SKM-1 treated with dmso at 0.1 percent for 144 hours (cell line): ENCODE results near the gene MPHOSPH6.
"Not testable (repeated sequence)": the region's sequence is repeated elsewhere in the genome, so short reads cannot be mapped to it uniquely, and the experiment has no call there.

Experiments used
- DNase-seq: peaks from one replicate; lab custom pipeline; 2025; ENCODE audit not compliant: unreplicated experiment; lab: John Stamatoyannopoulos, UW

The MPHOSPH6 gene

GRCh38 chr16:82124651-82125050 lies 45.4 kb downstream of the MPHOSPH6 start:
- DNase-seq, result no peak

- no peak for DNase-seq
These were observed 50.6 kb downstream of the MPHOSPH6 start for GRCh38 chr16:82119405-82119804.

GRCh38 chr16:82118749-82119148 lies 51.3 kb downstream of the MPHOSPH6 start:
- no peak for DNase-seq

GRCh38 chr16:82116535-82116934 lies 53.5 kb downstream of the MPHOSPH6 start:
- DNase-seq, result no peak

GRCh38 chr16:82113741-82114140 lies 56.3 kb downstream of the MPHOSPH6 start:
- DNase-seq, result no peak

- no peak for DNase-seq
These were observed 58.1 kb downstream of the MPHOSPH6 start for GRCh38 chr16:82111944-82112343.

GRCh38 chr16:82109266-82109665 lies 60.8 kb downstream of the MPHOSPH6 start:
- not testable (repeated sequence) for DNase-seq

- DNase-seq, result no peak
These were observed 61.2 kb downstream of the MPHOSPH6 start for GRCh38 chr16:82108774-82109173.

GRCh38 chr16:82108100-82108499 lies 61.9 kb downstream of the MPHOSPH6 start:
- no peak for DNase-seq

GRCh38 chr16:82105107-82105506 lies 64.9 kb downstream of the MPHOSPH6 start:
- no peak for DNase-seq
